H1 (cell line): ENCODE results near the gene SELPLG. TPM values are rescaled to one million over a fixed set of nuclear protein-coding genes. Genes with fewer than 3 reads are reported as not detected.
A peak's percentile ranks its signal among the peaks of the same experiment; 100 is the strongest.

Source experiments
- CTCF ChIA-PET: fragments of 300-600 bp; sonication (Branson Sonifier 250); formaldehyde crosslinking; loops from one replicate; lab custom pipeline; 2021; ENCODE audit not compliant: partially characterized antibody; lab: Charles Lee
- POLR2A ChIA-PET: fragments of 300-600 bp; sonication (Branson Sonifier 250); formaldehyde crosslinking; loops from one replicate; lab custom pipeline; 2021; ENCODE audit warnings: inconsistent platforms; ENCODE audit not compliant: partially characterized antibody; lab: Charles Lee
- DNase-seq, 2 experiments: peaks; one replicate each; pipeline versions ENCODE4 v3.0.0 to v3.0.0-alpha.2; 2010 to 2022; ENCODE audit warnings: low spot score in 2 of 2, low read depth in 1 of 2, mixed read lengths in 1 of 2
- FAIRE-seq: peaks from 2 replicates; lab custom pipeline; 2011; peaks lifted over from hg19 to GRCh38; lab: Jason Lieb, UNC
- H2AFZ ChIP-seq: 2 replicates; pipeline ENCODE4 v1.8.1; 2012; ENCODE audit warnings: low read length, inconsistent platforms
- H2AK5ac ChIP-seq: 2 replicates; pipeline ENCODE4 v1.6.1; 2013; ENCODE audit warnings: low read depth, low read length
- H2BK120ac ChIP-seq: replicated peaks from 2 replicates; pipeline ENCODE3; 2013; ENCODE audit warnings: low read depth, low read length, inconsistent platforms
- H2BK12ac ChIP-seq: 2 replicates; pipeline ENCODE4 v1.6.1; 2013; ENCODE audit warnings: low read depth, low read length
- H2BK15ac ChIP-seq: 2 replicates; pipeline ENCODE4 v1.6.1; 2013; ENCODE audit warnings: low read length
- H2BK20ac ChIP-seq: 2 replicates; pipeline ENCODE4 v1.6.1; 2013; ENCODE audit warnings: low read length
- H2BK5ac ChIP-seq: 2 replicates; pipeline ENCODE4 v1.6.1; 2013; ENCODE audit warnings: low read depth, low read length
- H3K14ac ChIP-seq: 2 replicates; pipeline ENCODE4 v1.6.1; 2013; ENCODE audit warnings: inconsistent platforms; ENCODE audit not compliant: insufficient read length
- H3K18ac ChIP-seq: 2 replicates; pipeline ENCODE4 v1.6.1; 2013; ENCODE audit warnings: low read length; ENCODE audit errors: extremely low read depth
- H3K23ac ChIP-seq: 2 replicates; pipeline ENCODE4 v1.6.1; 2013; ENCODE audit warnings: inconsistent platforms; ENCODE audit not compliant: insufficient read length
- H3K23me2 ChIP-seq: 2 replicates; pipeline ENCODE4 v1.6.1; 2013; ENCODE audit warnings: low read depth, low read length
- H3K27ac ChIP-seq: 2 replicates; pipeline ENCODE4 v1.6.1; 2011; ENCODE audit warnings: low read depth, low read length, inconsistent platforms
- H3K27me3 ChIP-seq, 4 experiments: replicated peaks in 1 of 4; 1 replicate in 1 of 4; 2 replicates in 3 of 4; pipeline versions ENCODE4 v1.6.1 to v1.8.1; 2011 to 2013; ENCODE audit warnings: low read length in 3 of 4, mild to moderate bottlenecking in 3 of 4, inconsistent platforms in 2 of 4, mixed read lengths in 2 of 4, moderate library complexity in 1 of 4; ENCODE audit not compliant: control insufficient read depth in 3 of 4, insufficient read depth in 3 of 4; ENCODE audit errors: extremely low read depth in 1 of 4
- H3K36me3 ChIP-seq, 4 experiments: 2 replicates each; pipeline versions ENCODE4 v1.6.1 to v1.8.1; 2011 to 2013; ENCODE audit warnings: mild to moderate bottlenecking in 4 of 4, low read length in 3 of 4, moderate library complexity in 2 of 4, control low read depth in 1 of 4, inconsistent platforms in 1 of 4; ENCODE audit not compliant: insufficient read depth in 4 of 4, control insufficient read depth in 2 of 4
- H3K4ac ChIP-seq: replicated peaks from 2 replicates; pipeline ENCODE3; 2013; ENCODE audit warnings: low read length, low read depth, mixed read lengths, inconsistent platforms; ENCODE audit not compliant: insufficient read length
- H3K4me1 ChIP-seq, 4 experiments: replicated peaks in 1 of 4; 1 replicate in 1 of 4; 2 replicates in 3 of 4; pipeline versions ENCODE4 v1.6.1 to v1.8.1; 2011 to 2013; ENCODE audit warnings: low read length in 3 of 4, inconsistent platforms in 2 of 4, mixed read lengths in 1 of 4; ENCODE audit not compliant: insufficient read depth in 4 of 4, control insufficient read depth in 3 of 4
- H3K4me2 ChIP-seq, 2 experiments: 2 replicates each; pipeline versions ENCODE4 v1.6.1 to v1.8.1; 2011 to 2013; ENCODE audit warnings: low read depth in 2 of 2, low read length in 2 of 2, control low read depth in 1 of 2, inconsistent platforms in 1 of 2, mild to moderate bottlenecking in 1 of 2; ENCODE audit not compliant: insufficient read depth in 1 of 2
- H3K4me3 ChIP-seq, 4 experiments: fragments of 200-600, 300-600 bp in 1 of 4; sonication (generic), shearing (Covaris generic), sonication (Bioruptor Twin) in 1 of 4; 2 replicates each; pipeline versions ENCODE4 v1.5.1 to v1.8.1; 2011 to 2016; ENCODE audit warnings: low read length in 4 of 4, low read depth in 3 of 4, control low read depth in 2 of 4, inconsistent platforms in 2 of 4, mild to moderate bottlenecking in 2 of 4, mixed read lengths in 1 of 4, moderate library complexity in 1 of 4; ENCODE audit not compliant: insufficient read depth in 2 of 4; ENCODE audit errors: extremely low read depth in 1 of 4
- H3K56ac ChIP-seq: replicated peaks from 2 replicates; pipeline ENCODE3; 2013; ENCODE audit warnings: low read depth, mild to moderate bottlenecking, mixed read lengths, low read length, inconsistent platforms; ENCODE audit not compliant: insufficient read length
- H3K79me1 ChIP-seq: 2 replicates; pipeline ENCODE4 v1.6.1; 2013; ENCODE audit warnings: low read depth, low read length, control low read depth
- H3K79me2 ChIP-seq, 2 experiments: 2 replicates each; pipeline versions ENCODE4 v1.6.1 to v1.8.1; 2012 to 2013; ENCODE audit warnings: low read length in 2 of 2, mild to moderate bottlenecking in 2 of 2, inconsistent platforms in 1 of 2; ENCODE audit not compliant: insufficient read depth in 2 of 2, control insufficient read depth in 1 of 2
- H3K9ac ChIP-seq, 4 experiments: replicated peaks in 1 of 4; 1 replicate in 1 of 4; 2 replicates in 3 of 4; pipeline versions ENCODE4 v1.6.1 to v1.8.1; 2011 to 2013; ENCODE audit warnings: low read depth in 3 of 4, low read length in 3 of 4, control low read depth in 2 of 4, mild to moderate bottlenecking in 2 of 4, moderate library complexity in 2 of 4, inconsistent platforms in 1 of 4; ENCODE audit errors: extremely low read depth in 1 of 4
- H3K9me3 ChIP-seq, 2 experiments: 2 replicates each; pipeline versions ENCODE4 v1.6.1 to v1.8.1; 2012 to 2013; ENCODE audit warnings: mild to moderate bottlenecking in 2 of 2, moderate library complexity in 2 of 2, control low read depth in 1 of 2, inconsistent platforms in 1 of 2, low read depth in 1 of 2, low read length in 1 of 2, mixed read lengths in 1 of 2; ENCODE audit not compliant: insufficient read depth in 2 of 2
- H4K20me1 ChIP-seq, 2 experiments: replicated peaks in 1 of 2; 2 replicates each; pipeline versions ENCODE3 to v1.8.1; 2011 to 2013; ENCODE audit warnings: inconsistent platforms in 2 of 2, low read length in 2 of 2, mild to moderate bottlenecking in 1 of 2; ENCODE audit not compliant: insufficient read depth in 2 of 2, control insufficient read depth in 1 of 2
- H4K5ac ChIP-seq: 2 replicates; pipeline ENCODE4 v1.6.1; 2013; ENCODE audit warnings: low read length, low read depth, mixed read lengths, inconsistent platforms; ENCODE audit not compliant: insufficient read length
- H4K8ac ChIP-seq: 2 replicates; pipeline ENCODE4 v1.8.0; 2013; ENCODE audit warnings: mild to moderate bottlenecking, moderate library complexity, low read length, inconsistent platforms; ENCODE audit not compliant: insufficient read depth; ENCODE audit errors: extremely low read depth
- H4K91ac ChIP-seq: replicated peaks from 2 replicates; pipeline ENCODE3; 2013; ENCODE audit warnings: low read length, mixed read lengths, inconsistent platforms; ENCODE audit not compliant: insufficient read length
- BRCA1 ChIP-seq: IDR thresholded peaks from 2 replicates; pipeline ENCODE4 v1.6.1; 2012; ENCODE audit warnings: low read depth, low read length, improper control_type of control experiment
- GTF2F1 ChIP-seq: IDR thresholded peaks from 2 replicates; pipeline ENCODE4 v1.6.1; 2012; ENCODE audit warnings: low read depth, low read length, improper control_type of control experiment, borderline replicate concordance
- HDAC6 ChIP-seq: IDR thresholded peaks from one replicate; pipeline ENCODE4 v1.7.1; 2012; ENCODE audit warnings: low read depth, mild to moderate bottlenecking, inconsistent platforms, low read length, moderate library complexity
- JUN ChIP-seq: IDR thresholded peaks from 2 replicates; pipeline ENCODE4 v1.6.1; 2011; ENCODE audit warnings: low read depth, mild to moderate bottlenecking, improper control_type of control experiment, low read length
- NANOG ChIP-seq: IDR thresholded peaks from 2 replicates; pipeline ENCODE4 v1.6.1; 2011; ENCODE audit warnings: low read length, low read depth, mild to moderate bottlenecking, inconsistent platforms; ENCODE audit not compliant: insufficient read depth, poor library complexity, severe bottlenecking
- POU5F1 ChIP-seq: IDR thresholded peaks from 2 replicates; pipeline ENCODE4 v1.6.1; 2011; ENCODE audit warnings: low read depth, mild to moderate bottlenecking, low read length, moderate library complexity
- SP1 ChIP-seq: IDR thresholded peaks from 2 replicates; pipeline ENCODE4 v1.6.1; 2011; ENCODE audit warnings: low read depth, low read length
- SRF ChIP-seq: IDR thresholded peaks from 2 replicates; pipeline ENCODE4 v1.6.1; 2011; ENCODE audit warnings: mild to moderate bottlenecking, low read depth, low read length, moderate library complexity
- TAF1 ChIP-seq: IDR thresholded peaks from 2 replicates; pipeline ENCODE4 v1.6.1; 2011; ENCODE audit warnings: mild to moderate bottlenecking, low read depth, low read length
- TEAD4 ChIP-seq: IDR thresholded peaks from 2 replicates; pipeline ENCODE4 v1.6.1; 2012; ENCODE audit warnings: low read depth, low read length, inconsistent platforms, mixed read lengths
- WGBS, 2 experiments: shearing (Covaris generic) in 1 of 2; methylation state at CpG; one replicate each; pipeline versions ENCODE4 v1.1.6 to v1.1.7; 2013 to 2015; ENCODE audit warnings: low lambda C conversion rate in 2 of 2, mixed read lengths in 2 of 2, inconsistent platforms in 1 of 2, low coverage in 1 of 2, missing lambda C conversion rate in 1 of 2; ENCODE audit not compliant: insufficient replicate concordance in 2 of 2, insufficient coverage in 1 of 2, insufficient read length in 1 of 2; ENCODE audit errors: extremely low coverage in 1 of 2, missing lambda C conversion rate in 1 of 2; 5-methylcytosine and 5-hydroxymethylcytosine counted together
- polyA plus RNA-seq, 7 experiments: library from polyadenylated mRNA; depleted of rRNA in 3 of 7; stranded (reverse) in 5 of 7; unstranded in 2 of 7; fragments of >200 nt in 5 of 7; fragments of 200-250 nt in 2 of 7; gene quantifications; 1 replicate in 5 of 7; 2 replicates in 1 of 7; 4 replicates in 1 of 7; pipeline versions ENCODE4 v1.2.1 to v1.2.3, GENCODE V29; 2011 to 2013; ENCODE audit warnings: missing spikeins in 2 of 7, mixed read lengths in 2 of 7
- total RNA-seq: library from RNA; stranded (reverse); fragmentation: NEBNext Ultra II Directional; extraction: Animal tissue kit (Norgen Biotek cat#: 25700); gene quantifications from 2 replicates; pipeline ENCODE4 v1.2.1, GENCODE V29; 2021

SELPLG gene
- total and polyA plus RNA-seq, 2 of the 8 experiments (the other 6 are each of a cell fraction or from before 2014, with no cell fraction given): 0.18 TPM; not detected in 1

DNA sequence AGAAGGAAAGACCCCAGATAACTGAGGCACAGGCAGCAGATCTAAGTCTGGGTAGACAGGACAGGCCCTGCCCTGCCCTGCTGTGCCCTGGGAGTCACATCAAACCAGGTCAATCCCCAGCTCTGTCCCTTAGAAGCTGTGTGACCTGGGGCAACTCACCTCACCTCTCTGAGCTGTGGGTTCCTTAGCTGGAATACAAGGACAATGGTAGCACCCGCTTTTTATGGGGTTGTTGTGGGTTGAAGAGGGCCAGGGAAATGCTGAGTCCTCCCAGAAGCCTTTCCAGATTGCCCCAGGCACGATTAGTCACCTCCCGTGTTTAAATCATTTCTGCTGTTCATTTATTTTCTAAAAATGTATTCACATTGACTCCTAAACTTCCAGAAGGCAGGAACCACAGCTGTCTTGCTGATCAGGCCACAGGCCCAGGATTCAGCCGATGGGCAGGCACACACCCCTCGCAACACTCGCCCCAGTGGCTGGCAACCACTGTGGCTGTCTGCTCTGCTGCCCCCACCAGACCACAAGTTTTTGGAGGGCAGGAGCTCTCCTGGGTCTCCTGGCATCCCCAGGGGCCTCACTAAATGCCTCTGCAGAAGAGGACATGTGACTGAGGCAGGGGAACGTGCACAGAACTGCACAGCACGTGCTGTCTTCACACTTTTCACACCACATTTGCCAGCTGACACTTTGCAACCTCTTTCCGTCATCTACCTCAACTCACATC is 3.0 kb downstream of the SELPLG start:
- Histone ChIP-seq H2BK5ac (no peak overlapping the region; the same call in 1 of the 2 replicates), H2BK15ac (no peak overlapping the region), H3K36me3 (no peaks in the 10 kb centered on the region), H3K23ac (no peak overlapping the region), H3K18ac (no peak overlapping the region), H3K14ac (no peak overlapping the region), H3K27me3 (no peaks in the 10 kb centered on the region), H3K27ac (no peak overlapping the region), H3K9me3 (no peaks in the 10 kb centered on the region), H2BK12ac (0 out of 2 replicates have a peak overlapping the region, but pooled peaks have one; percentile 39), H4K8ac (no peak overlapping the region), H3K56ac (no peak overlapping the region), H3K79me1 (no peaks in the 10 kb centered on the region), H3K4ac (peak overlapping the region; percentile 39), H2AK5ac (no peak overlapping the region), H3K9ac (no peak overlapping the region), H3K79me2 (no peaks in the 10 kb centered on the region), H3K4me3 (no peak overlapping the region), H3K4me2 (no peak overlapping the region), H2BK20ac (peak overlapping the region; percentile 72; the same call in 1 of the 2 replicates), H4K5ac (no peak overlapping the region), H3K4me1 (peaks cover 2 to 17% (median 7%) of the 10 kb centered on the region in 4 experiments), H4K20me1 (no peaks in the 10 kb centered on the region), H2AFZ (no peak overlapping the region), H4K91ac (no peak overlapping the region), H2BK120ac (no peak overlapping the region), H3K23me2 (no peaks in the 10 kb centered on the region)
- TF ChIP-seq SRF (no peak), HDAC6 (no peak), TEAD4 (no peak), NANOG (no peak), GTF2F1 (no peak), POU5F1 (no peak), TAF1 (no peak), SP1 (no peak), BRCA1 (no peak), JUN (no peak)
- no peak for FAIRE-seq
- CTCF ChIA-PET: interaction anchor here (0.7 to 1.9 kb wide), 7 partner anchors 9 to 172 kb away, joined by 3 to 6 read pairs (median 3); no protein-coding TSS in a partner anchor
- 86% methylated on average over 9 of the region's 9 CpGs; no CpG with 5 or more reads in 1 of the 2 experiments for WGBS, 2 experiments
- POLR2A ChIA-PET: interaction anchor here (1.8 kb wide), 1 partner anchor 10 kb away, joined by 6 read pairs; no protein-coding TSS in a partner anchor
- DNase-seq: no peak
